Liver (tissue), 3 donors: Measurements from ENCODE around the gene CCDC78.

Experiments used
- ATF3 ChIP-seq: IDR thresholded peaks from 2 replicates; pipeline ENCODE4 v1.6.1; 2016; ENCODE audit warnings: antibody characterized with exemption
- EGR1 ChIP-seq, 2 donors: IDR thresholded peaks; 2 replicates each; pipeline ENCODE4 v1.6.1; 2016 to 2018; ENCODE audit warnings: antibody characterized with exemption in 2 of 2, low read depth in 2 of 2
- GABPA ChIP-seq, 2 donors: IDR thresholded peaks in 1 of 2; conservative IDR thresholded peaks in 1 of 2; 2 replicates each; pipeline ENCODE4 v1.6.1; 2016; ENCODE audit warnings: antibody characterized with exemption in 2 of 2, mild to moderate bottlenecking in 1 of 2, moderate library complexity in 1 of 2
- HNF4A ChIP-seq, 2 donors: conservative IDR thresholded peaks; 2 replicates each; pipeline ENCODE4 v1.6.1; 2016; ENCODE audit warnings: antibody characterized with exemption in 2 of 2, mild to moderate bottlenecking in 2 of 2
- HNF4G ChIP-seq: IDR thresholded peaks from 2 replicates; pipeline ENCODE4 v1.6.1; 2016; ENCODE audit warnings: antibody characterized with exemption
- JUND ChIP-seq, 2 donors: IDR thresholded peaks; 2 replicates each; pipeline ENCODE4 v1.6.1; 2016; ENCODE audit warnings: antibody characterized with exemption in 2 of 2
- RAD21 ChIP-seq, 2 donors: IDR thresholded peaks; 2 replicates each; pipeline ENCODE4 v1.6.1; 2016; ENCODE audit warnings: antibody characterized with exemption in 2 of 2, mild to moderate bottlenecking in 2 of 2
- REST ChIP-seq: IDR thresholded peaks from 2 replicates; pipeline ENCODE4 v1.6.1; 2016; ENCODE audit warnings: antibody characterized with exemption, mild to moderate bottlenecking
- SP1 ChIP-seq: IDR thresholded peaks from 2 replicates; pipeline ENCODE4 v1.6.1; 2018; ENCODE audit warnings: antibody characterized with exemption, mild to moderate bottlenecking
- TAF1 ChIP-seq: conservative IDR thresholded peaks from 2 replicates; pipeline ENCODE4 v1.6.1; 2016; ENCODE audit warnings: antibody characterized with exemption, mild to moderate bottlenecking
- YY1 ChIP-seq: IDR thresholded peaks from 2 replicates; pipeline ENCODE4 v1.6.1; 2016; ENCODE audit warnings: antibody characterized with exemption, mild to moderate bottlenecking
- TF ChIP-seq, protein P1 (sequence below): fragments of 150-350 bp; IDR thresholded peaks from 2 replicates; pipeline ENCODE4 v1.5.1; 2017; ENCODE audit warnings: improper control_type of control experiment, low read depth, low read length; ENCODE audit not compliant: missing input control
- TF ChIP-seq, protein P2 (sequence below): IDR thresholded peaks from 2 replicates; pipeline ENCODE4 v1.6.1; 2016; ENCODE audit warnings: antibody characterized with exemption
- TF ChIP-seq, protein P3 (sequence below): IDR thresholded peaks from 2 replicates; pipeline ENCODE4 v1.6.1; 2016; ENCODE audit warnings: antibody characterized with exemption
- donor health status: healthy.
- donor health status: healthy.

GRCh38 chr16:718922-719321, 7.3 kb downstream of the CCDC78 start:
- TF ChIP-seq YY1 (no peak), TAF1 (no peak), HNF4A (conservative IDR thresholded peaks at IDR 0.05) (no peak), JUND (IDR thresholded peaks at IDR 0.05) (no peak), HNF4G (no peak), REST (no peak), RAD21 (IDR thresholded peaks at IDR 0.05) (no peak), ATF3 (no peak), EGR1 (IDR thresholded peaks at IDR 0.05; ENCODE audit: low read depth in 2 of 2) (no peak), GABPA (IDR thresholded peaks at IDR 0.05 in 1 of 2, conservative IDR thresholded peaks at IDR 0.05 in 1 of 2) (no peak), SP1 (no peak)
- TF ChIP-seq, protein P1, sequence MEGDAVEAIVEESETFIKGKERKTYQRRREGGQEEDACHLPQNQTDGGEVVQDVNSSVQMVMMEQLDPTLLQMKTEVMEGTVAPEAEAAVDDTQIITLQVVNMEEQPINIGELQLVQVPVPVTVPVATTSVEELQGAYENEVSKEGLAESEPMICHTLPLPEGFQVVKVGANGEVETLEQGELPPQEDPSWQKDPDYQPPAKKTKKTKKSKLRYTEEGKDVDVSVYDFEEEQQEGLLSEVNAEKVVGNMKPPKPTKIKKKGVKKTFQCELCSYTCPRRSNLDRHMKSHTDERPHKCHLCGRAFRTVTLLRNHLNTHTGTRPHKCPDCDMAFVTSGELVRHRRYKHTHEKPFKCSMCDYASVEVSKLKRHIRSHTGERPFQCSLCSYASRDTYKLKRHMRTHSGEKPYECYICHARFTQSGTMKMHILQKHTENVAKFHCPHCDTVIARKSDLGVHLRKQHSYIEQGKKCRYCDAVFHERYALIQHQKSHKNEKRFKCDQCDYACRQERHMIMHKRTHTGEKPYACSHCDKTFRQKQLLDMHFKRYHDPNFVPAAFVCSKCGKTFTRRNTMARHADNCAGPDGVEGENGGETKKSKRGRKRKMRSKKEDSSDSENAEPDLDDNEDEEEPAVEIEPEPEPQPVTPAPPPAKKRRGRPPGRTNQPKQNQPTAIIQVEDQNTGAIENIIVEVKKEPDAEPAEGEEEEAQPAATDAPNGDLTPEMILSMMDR = no peak
- TF ChIP-seq, protein P2, sequence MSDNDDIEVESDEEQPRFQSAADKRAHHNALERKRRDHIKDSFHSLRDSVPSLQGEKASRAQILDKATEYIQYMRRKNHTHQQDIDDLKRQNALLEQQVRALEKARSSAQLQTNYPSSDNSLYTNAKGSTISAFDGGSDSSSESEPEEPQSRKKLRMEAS = no peak
- TF ChIP-seq, protein P3, sequence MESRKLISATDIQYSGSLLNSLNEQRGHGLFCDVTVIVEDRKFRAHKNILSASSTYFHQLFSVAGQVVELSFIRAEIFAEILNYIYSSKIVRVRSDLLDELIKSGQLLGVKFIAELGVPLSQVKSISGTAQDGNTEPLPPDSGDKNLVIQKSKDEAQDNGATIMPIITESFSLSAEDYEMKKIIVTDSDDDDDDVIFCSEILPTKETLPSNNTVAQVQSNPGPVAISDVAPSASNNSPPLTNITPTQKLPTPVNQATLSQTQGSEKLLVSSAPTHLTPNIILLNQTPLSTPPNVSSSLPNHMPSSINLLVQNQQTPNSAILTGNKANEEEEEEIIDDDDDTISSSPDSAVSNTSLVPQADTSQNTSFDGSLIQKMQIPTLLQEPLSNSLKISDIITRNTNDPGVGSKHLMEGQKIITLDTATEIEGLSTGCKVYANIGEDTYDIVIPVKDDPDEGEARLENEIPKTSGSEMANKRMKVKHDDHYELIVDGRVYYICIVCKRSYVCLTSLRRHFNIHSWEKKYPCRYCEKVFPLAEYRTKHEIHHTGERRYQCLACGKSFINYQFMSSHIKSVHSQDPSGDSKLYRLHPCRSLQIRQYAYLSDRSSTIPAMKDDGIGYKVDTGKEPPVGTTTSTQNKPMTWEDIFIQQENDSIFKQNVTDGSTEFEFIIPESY = no peak
